K562 (cell line): ENCODE results near the gene MYO1D.

Experiments
- CTCF ChIP-seq, 3 experiments: IDR thresholded peaks in 2 of 3; conservative IDR thresholded peaks in 1 of 3; 2 replicates each; pipeline ENCODE4 v1.5.1; 2011 to 2012; ENCODE audit warnings: low read length in 3 of 3, mild to moderate bottlenecking in 3 of 3, control low read depth in 2 of 3, improper control_type of control experiment in 1 of 3, inconsistent platforms in 1 of 3, low read depth in 1 of 3, mixed read lengths in 1 of 3, moderate library complexity in 1 of 3; ENCODE audit not compliant: insufficient read depth in 2 of 3
- E2F4 ChIP-seq: sonication (generic); formaldehyde crosslinking; IDR thresholded peaks from 2 replicates; pipeline ENCODE4 v1.8.0; 2022; ENCODE audit warnings: mild to moderate bottlenecking, low read depth, missing genetic modification reagents
- KAT7 ChIP-seq: sonication (generic); formaldehyde crosslinking; IDR thresholded peaks from 2 replicates; pipeline ENCODE4 v1.8.0; 2022; ENCODE audit warnings: missing genetic modification reagents, mild to moderate bottlenecking, borderline replicate concordance
- LCOR ChIP-seq: sonication (generic); formaldehyde crosslinking; IDR thresholded peaks from 2 replicates; pipeline ENCODE4 v1.8.0; 2022; ENCODE audit warnings: mild to moderate bottlenecking, missing genetic modification reagents
- NR0B1 ChIP-seq: fragments of 450-650 bp; IDR thresholded peaks from one replicate; pipeline ENCODE4 v1.6.1; 2018; ENCODE audit warnings: mild to moderate bottlenecking, moderate library complexity; ENCODE audit not compliant: partially characterized antibody
- PHB2 ChIP-seq: fragments of 450-650 bp; IDR thresholded peaks from 2 replicates; pipeline ENCODE4 v1.6.1; 2017; ENCODE audit warnings: low read depth
- POLR2AphosphoS5 ChIP-seq: IDR thresholded peaks from 2 replicates; pipeline ENCODE4 v1.6.1; 2011; ENCODE audit warnings: mild to moderate bottlenecking, low read depth, low read length, moderate library complexity; ENCODE audit not compliant: control insufficient read depth, insufficient read depth
- ZNF165 ChIP-seq: fragments of 250-450 bp; sonication (Bioruptor Pico); IDR thresholded peaks from 2 replicates; pipeline ENCODE4 v1.4.0; 2020; ENCODE audit warnings: borderline replicate concordance

GRCh38 chr17:32512328-32512727, 364.6 kb downstream of the MYO1D start:
- TF ChIP-seq CTCF (IDR thresholded peaks at IDR 0.05 in 2 of 3, conservative IDR thresholded peaks at IDR 0.05 in 1 of 3; ENCODE audit: insufficient read depth in 2 of 3, low read depth in 1 of 3, low read length in 3 of 3) (no peak), KAT7 (no peak), LCOR (CRISPR knock-in tag) (no peak), E2F4 (CRISPR knock-in tag) (no peak), PHB2 (no peak), NR0B1 (no peak), ZNF165 (CRISPR knock-in tag) (no peak), POLR2AphosphoS5 (no peak)
